Measurements from ENCODE around the gene KLHL25.

The KLHL25 gene

DNA sequence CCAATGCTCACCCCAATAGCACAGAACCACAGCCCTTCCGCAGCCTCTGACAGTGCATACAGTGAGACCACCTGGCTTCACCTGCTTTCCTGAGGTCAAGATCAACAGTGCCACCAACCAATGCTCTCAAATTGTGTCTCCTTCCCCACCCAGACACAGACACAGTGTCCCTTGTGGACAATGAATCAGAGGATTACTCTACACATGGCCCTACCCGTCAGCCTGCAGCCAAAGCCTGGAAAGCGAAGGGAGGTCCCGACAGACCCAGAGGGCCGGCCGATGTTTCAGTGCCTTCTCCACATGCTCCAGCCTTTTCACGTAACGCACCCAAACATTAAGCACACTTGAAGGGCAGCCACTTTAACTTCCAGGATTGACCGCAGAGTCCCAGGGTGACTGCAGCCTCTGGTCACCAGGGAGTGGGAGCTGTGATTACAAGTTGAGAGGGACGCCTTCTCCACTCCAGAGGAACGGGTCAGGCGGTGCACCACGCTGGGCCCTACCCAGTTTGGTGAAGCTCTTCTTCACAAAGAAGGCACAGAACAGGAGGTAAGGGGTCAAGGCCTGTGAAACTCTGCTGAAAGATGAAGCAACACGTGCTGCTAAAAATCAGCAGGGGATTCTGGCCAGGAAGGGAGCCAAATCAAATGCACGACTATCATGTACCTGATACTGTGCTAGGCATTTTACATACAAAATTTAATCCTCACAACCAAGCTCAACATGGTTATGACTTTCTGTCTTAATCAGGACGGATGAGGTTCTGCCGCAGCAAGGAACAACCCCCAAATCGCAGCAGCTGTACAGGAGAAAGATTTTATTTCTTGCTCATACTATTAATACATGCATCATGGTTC is 17.2 kb downstream of the KLHL25 start:
- no peak for DNase-seq (ENCODE audit: low read depth)

DNA sequence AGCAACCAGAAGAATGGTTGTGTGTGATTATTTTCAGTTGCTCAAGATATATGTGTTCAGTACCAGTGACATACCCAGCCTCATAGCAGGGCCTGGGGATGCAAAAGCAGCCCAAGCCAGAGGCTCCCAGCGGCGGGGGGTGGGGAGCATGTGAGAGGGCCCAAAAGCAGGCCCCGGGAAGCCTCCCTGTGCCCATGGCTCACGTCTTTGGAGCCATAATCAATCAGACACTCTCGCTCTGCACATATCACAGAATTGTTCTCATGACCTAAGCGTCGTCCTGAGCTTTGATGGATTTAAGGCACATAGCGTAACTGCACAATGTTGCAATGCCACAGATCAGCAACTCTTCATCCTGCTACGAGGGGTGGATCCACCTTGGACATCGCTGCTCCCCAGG is 20.8 kb downstream of the KLHL25 start:
- DNase-seq (ENCODE audit: low read depth): no peak

- no peak for DNase-seq (ENCODE audit: low read depth)
Measured at GRCh38 chr15:85773249-85773648, 21.5 kb downstream of the KLHL25 start.

- DNase-seq (ENCODE audit: low read depth): no peak
Measured at GRCh38 chr15:85772668-85773067, 22.1 kb downstream of the KLHL25 start.

DNA sequence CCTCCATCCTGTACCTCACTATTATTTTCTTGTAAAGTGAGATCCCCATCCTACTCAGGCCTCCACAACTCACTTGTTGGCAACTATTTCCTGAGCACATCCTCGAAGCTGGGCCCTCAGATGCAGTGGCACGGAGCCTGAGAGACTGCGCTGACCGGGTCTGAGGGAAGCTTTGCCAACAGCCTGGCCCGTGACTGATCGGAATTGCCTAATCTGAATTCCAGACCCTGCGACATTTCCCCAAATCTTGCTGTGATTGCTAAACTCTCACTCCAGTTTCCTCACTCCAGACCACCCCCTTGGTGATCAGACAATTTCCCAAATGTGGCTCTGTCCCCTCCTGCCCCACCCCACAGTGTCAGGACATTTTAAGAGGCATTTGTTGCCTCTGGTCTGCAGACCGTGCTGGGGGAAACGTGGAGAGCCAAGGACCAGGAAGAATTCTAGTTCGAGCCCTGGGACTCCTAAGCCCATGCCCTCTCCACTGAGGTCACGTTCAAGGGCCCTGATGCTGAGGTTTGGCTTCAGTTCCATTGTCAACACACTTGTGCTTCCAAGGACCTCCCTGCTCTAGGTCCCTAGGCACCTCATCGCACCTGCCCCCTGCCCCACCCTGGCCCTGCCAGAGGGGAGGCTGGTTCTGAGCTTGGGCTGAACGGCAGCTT is 22.8 kb downstream of the KLHL25 start:
- no peak for DNase-seq (ENCODE audit: low read depth)

DNA sequence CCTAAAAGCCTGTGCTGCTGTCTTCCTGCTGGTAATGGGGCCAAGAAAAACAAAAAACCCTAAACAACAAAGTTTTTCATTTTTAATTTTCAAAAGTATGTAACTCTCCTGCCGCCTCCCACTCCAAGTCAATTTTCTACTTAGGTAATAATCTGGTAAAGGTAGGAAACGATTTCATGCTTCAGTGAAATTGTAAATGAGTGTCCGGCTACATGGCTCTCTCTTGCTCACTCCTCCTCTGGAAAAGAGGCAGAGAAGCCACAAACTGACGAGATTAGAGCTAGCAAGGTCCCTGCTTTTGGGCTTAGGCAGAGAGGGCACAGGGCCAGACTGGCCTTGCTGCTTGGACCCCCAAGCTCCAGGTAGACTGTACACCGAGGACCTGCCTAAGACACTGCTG is 23.5 kb downstream of the KLHL25 start:
- no peak for DNase-seq (ENCODE audit: low read depth)

GRCh38 chr15:85770096-85771041 is 24.4 kb downstream of the KLHL25 start:
- DNase-seq (ENCODE audit: low read depth): no peak

GRCh38 chr15:85769182-85769900 is 25.4 kb downstream of the KLHL25 start:
- DNase-seq (ENCODE audit: low read depth): no peak

DNA sequence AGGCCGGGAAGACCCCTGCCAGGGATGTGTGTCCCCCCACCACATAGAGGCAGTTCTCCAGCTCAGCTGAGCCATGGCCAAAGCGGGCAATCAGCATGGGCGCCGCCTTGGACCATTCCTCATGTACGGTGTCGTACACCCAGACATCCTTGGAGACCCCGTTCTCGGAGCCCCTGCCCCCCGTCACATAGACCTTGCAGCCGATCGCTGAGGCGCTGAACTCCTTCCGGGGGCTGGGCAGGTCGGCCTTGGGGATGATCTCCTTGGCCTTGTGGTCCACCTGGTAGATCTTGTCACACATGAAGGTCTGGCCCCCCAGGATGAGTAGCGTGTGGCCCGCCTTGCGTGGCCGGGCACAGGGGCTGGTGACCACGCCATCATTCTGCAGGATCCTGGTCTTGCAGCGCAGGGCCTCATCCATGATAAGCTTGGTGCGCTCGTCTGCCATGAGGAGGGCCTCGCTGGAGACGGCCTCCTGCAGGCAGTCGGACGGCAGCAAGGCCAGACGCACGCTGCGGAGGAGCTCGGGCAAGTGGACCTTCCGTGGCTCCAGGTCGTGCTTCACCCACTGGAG is 26.0 kb downstream of the KLHL25 start:
- no peak for DNase-seq (ENCODE audit: low read depth)

- no peak for DNase-seq (ENCODE audit: low read depth)
Measured at GRCh38 chr15:85767785-85768529, 26.8 kb downstream of the KLHL25 start.

GRCh38 chr15:85766001-85766831 is 28.5 kb downstream of the KLHL25 start:
- DNase-seq (ENCODE audit: low read depth): no peak

GRCh38 chr15:85764649-85765277 is 30.0 kb downstream of the KLHL25 start:
- DNase-seq (ENCODE audit: low read depth): no peak

- DNase-seq (ENCODE audit: low read depth): no peak
Measured at GRCh38 chr15:85763673-85764633, 30.8 kb downstream of the KLHL25 start.

DNA sequence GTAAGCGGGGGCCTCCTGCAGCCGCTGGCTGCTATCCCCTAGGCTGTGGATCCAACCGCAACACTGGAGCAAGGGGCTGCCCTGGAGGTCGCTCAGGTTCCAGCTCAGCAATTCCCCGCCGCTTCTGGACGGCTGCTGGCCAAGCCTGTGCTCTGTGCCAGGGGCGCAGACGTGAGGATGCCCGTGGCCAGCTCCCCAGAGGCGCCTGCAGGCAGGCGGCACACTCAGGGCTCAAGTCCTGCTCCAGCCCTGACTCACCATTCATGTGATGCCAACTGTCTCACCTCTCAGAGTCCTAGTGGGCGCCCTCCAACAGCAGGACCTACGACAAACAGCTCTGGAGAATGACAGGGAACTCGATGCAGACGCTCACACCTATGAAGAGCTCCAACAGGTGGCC is 31.6 kb downstream of the KLHL25 start:
- DNase-seq (ENCODE audit: low read depth): no peak

GRCh38 chr15:85762756-85763127 is 32.0 kb downstream of the KLHL25 start:
- DNase-seq (ENCODE audit: low read depth): no peak

GRCh38 chr15:85762039-85762755 is 32.5 kb downstream of the KLHL25 start:
- DNase-seq (ENCODE audit: low read depth): no peak

DNA sequence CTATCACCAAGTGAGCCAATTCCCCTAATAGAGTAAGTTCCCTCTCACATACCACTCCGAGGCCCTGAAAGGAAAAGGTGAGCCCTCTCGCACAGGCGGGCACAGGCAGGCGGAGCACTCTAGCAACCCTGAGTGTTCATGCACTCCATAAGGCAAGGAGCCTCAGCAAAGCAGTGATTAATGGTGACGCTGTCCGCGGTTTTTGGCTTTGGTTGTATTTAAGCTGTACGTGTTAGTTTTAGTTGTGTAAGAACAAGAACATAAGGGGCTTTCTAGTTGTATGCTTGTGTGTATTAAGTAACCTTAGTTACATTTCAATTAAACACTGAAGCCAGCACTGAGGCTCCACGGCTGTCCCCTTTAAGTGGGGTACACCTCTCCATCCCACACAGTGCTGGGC is 33.1 kb downstream of the KLHL25 start:
- no peak for DNase-seq (ENCODE audit: low read depth)
